Neural crest cell (in vitro differentiated cells): ENCODE measurements around the gene GPR162. TPM values are rescaled to one million over a fixed set of nuclear protein-coding genes. Genes with fewer than 3 reads are reported as not detected.

Experiments used
- DNase-seq: peaks from one replicate; pipeline ENCODE4 v3.0.0; 2021; ENCODE audit warnings: low read depth, mixed read lengths, low spot score
- H3K27ac Mint-ChIP-seq: one replicate; pipeline ENCODE4 v1.8.0; 2021; ENCODE audit warnings: mild to moderate bottlenecking, mixed read lengths; ENCODE audit not compliant: unreplicated experiment
- H3K27me3 Mint-ChIP-seq: 2 replicates; pipeline ENCODE4 v1.8.0; 2021; ENCODE audit warnings: low read depth, mild to moderate bottlenecking, mixed read lengths
- H3K36me3 Mint-ChIP-seq: 2 replicates; pipeline ENCODE4 v1.8.0; 2021; ENCODE audit warnings: low read depth, mild to moderate bottlenecking, mixed read lengths
- H3K4me1 Mint-ChIP-seq: 2 replicates; pipeline ENCODE4 v1.8.0; 2021; ENCODE audit warnings: mixed read lengths
- H3K4me3 Mint-ChIP-seq: one replicate; pipeline ENCODE4 v1.8.0; 2021; ENCODE audit warnings: mild to moderate bottlenecking, mixed read lengths
- H3K9me3 Mint-ChIP-seq: 2 replicates; pipeline ENCODE4 v1.8.0; 2021; ENCODE audit warnings: mixed read lengths
- CTCF ChIP-seq: fragments of 200-600 bp; sonication (generic); conservative IDR thresholded peaks from 2 replicates; pipeline ENCODE4 v1.5.0; 2021; ENCODE audit warnings: antibody characterized with exemption, mild to moderate bottlenecking
- total RNA-seq: library from RNA; stranded (reverse); gene quantifications from 2 replicates; pipeline ENCODE4 v1.2.1, GENCODE V29; 2021

The GPR162 gene
- total RNA-seq, 1 donor from 2014 or later: 16.4 TPM

DNA sequence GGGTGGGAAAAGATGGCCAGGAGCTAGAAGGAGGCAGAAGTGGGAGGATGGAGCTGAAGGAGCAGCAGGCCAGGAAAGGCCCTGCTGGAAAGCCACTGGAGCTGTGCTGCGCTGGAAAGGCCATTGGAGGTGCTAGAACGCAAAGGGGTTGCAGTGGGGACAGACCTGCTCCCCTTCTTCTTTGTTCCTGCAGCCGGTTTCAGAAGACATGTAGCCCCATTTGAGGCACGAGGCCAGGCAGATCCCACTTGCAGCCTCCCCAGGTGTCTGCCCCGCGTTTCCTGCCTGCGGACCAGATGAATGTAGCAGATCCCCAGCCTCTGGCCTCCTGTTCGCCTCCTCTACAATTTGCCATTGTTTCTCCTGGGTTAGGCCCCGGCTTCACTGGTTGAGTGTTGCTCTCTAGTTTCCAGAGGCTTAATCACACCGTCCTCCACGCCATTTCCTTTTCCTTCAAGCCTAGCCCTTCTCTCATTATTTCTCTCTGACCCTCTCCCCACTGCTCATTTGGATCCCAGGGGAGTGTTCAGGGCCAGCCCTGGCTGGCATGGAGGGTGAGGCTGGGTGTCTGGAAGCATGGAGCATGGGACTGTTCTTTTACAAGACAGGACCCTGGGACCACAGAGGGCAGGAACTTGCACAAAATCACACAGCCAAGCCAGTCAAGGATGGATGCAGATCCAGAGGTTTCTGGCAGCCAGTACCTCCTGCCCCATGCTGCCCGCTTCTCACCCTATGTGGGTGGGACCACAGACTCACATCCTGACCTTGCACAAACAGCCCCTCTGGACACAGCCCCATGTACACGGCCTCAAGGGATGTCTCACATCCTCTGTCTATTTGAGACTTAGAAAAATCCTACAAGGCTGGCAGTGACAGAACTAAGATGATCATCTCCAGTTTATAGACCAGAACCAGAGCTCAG, 2.3 kb upstream of the GPR162 start:
- no peak for DNase-seq
- H3K27ac Mint-ChIP-seq: peak overlapping the region; percentile 84
- no peaks in the 10 kb centered on the region for H3K9me3 Mint-ChIP-seq

GRCh38 chr12:6820166-6820565, 1.5 kb upstream of the GPR162 start:
- no peak for DNase-seq
- TF ChIP-seq CTCF: no peak
- Mint-ChIP-seq H3K9me3 (no peaks in the 10 kb centered on the region), H3K36me3 (peaks cover 6% of the 10 kb centered on the region), H3K4me1 (peaks cover 75% of the 10 kb centered on the region), H3K27ac (peak overlapping the region; percentile 98), H3K27me3 (peaks cover 2% of the 10 kb centered on the region), H3K4me3 (peak overlapping the region; percentile 87)

More for the DNA sequence above, 2.3 kb upstream of the GPR162 start:
- Mint-ChIP-seq H3K4me3 (peak overlapping the region; percentile 87), H3K27me3 (no peaks in the 10 kb centered on the region), H3K4me1 (peaks cover 70% of the 10 kb centered on the region), H3K36me3 (peaks cover 3% of the 10 kb centered on the region)
- no peak for TF ChIP-seq CTCF

- H3K36me3 Mint-ChIP-seq: peaks cover 6% of the 10 kb centered on the region
- H3K4me1 Mint-ChIP-seq: peaks cover 76% of the 10 kb centered on the region
- no peak for DNase-seq
- H3K9me3 Mint-ChIP-seq: no peaks in the 10 kb centered on the region
- H3K27ac Mint-ChIP-seq: no peak overlapping the region
- H3K27me3 Mint-ChIP-seq: peaks cover 9% of the 10 kb centered on the region
- peak overlapping the region; percentile 87 for H3K4me3 Mint-ChIP-seq
- no peak for TF ChIP-seq CTCF
Measured at GRCh38 chr12:6822426-6823135, 960 bp downstream of the GPR162 start.

GRCh38 chr12:6823182-6824084, 1.8 kb downstream of the GPR162 start:
- DNase-seq: no peak
- H3K27me3 Mint-ChIP-seq: peaks cover 9% of the 10 kb centered on the region
- no peak overlapping the region for H3K27ac Mint-ChIP-seq
- H3K9me3 Mint-ChIP-seq: no peaks in the 10 kb centered on the region
- no peak for TF ChIP-seq CTCF
- H3K4me3 Mint-ChIP-seq: peak overlapping the region; percentile 79
- peaks cover 5% of the 10 kb centered on the region for H3K36me3 Mint-ChIP-seq
- peaks cover 73% of the 10 kb centered on the region for H3K4me1 Mint-ChIP-seq
